Mesothelial cell of epicardium (in vitro differentiated cells): Measurements from ENCODE around the gene PSENEN. TPM values are rescaled to one million over a fixed set of nuclear protein-coding genes. Genes with fewer than 3 reads are reported as not detected.

ENCODE experiments used
- DNase-seq, 2 experiments: peaks; one replicate each; pipeline ENCODE4 v3.0.0; 2021; ENCODE audit warnings: low spot score in 2 of 2; ENCODE audit not compliant: unreplicated experiment in 2 of 2
- H3K27ac Mint-ChIP-seq: 2 replicates; pipeline ENCODE4 v1.8.0; 2021; ENCODE audit warnings: mixed read lengths
- H3K27me3 Mint-ChIP-seq: 2 replicates; pipeline ENCODE4 v1.8.0; 2021; ENCODE audit warnings: low read depth, mixed read lengths
- H3K36me3 Mint-ChIP-seq: 2 replicates; pipeline ENCODE4 v1.8.0; 2021; ENCODE audit warnings: mixed read lengths
- H3K4me1 Mint-ChIP-seq: 2 replicates; pipeline ENCODE4 v1.8.0; 2021; ENCODE audit warnings: mixed read lengths
- H3K4me3 Mint-ChIP-seq: 2 replicates; pipeline ENCODE4 v1.8.0; 2021; ENCODE audit warnings: mild to moderate bottlenecking, moderate library complexity, mixed read lengths
- H3K9me3 Mint-ChIP-seq: 2 replicates; pipeline ENCODE4 v1.8.0; 2021; ENCODE audit warnings: mixed read lengths
- CTCF ChIP-seq: fragments of 200-600 bp; sonication (generic); IDR thresholded peaks from one replicate; pipeline ENCODE4 v1.5.0; 2021; ENCODE audit warnings: antibody characterized with exemption; ENCODE audit not compliant: unreplicated experiment
- total RNA-seq: library from RNA; stranded (reverse); gene quantifications from 3 replicates; pipeline ENCODE4 v1.2.1, GENCODE V29; 2021

Gene PSENEN
- total RNA-seq, 1 donor from 2014 or later, result 45.2 TPM

- TF ChIP-seq CTCF, result no peak
- Mint-ChIP-seq H3K4me3 (no peak overlapping the region), H3K4me1 (peaks cover 16% of the 10 kb centered on the region), H3K36me3 (peaks cover 18% of the 10 kb centered on the region), H3K9me3 (no peaks in the 10 kb centered on the region), H3K27me3 (peaks cover 4% of the 10 kb centered on the region), H3K27ac (no peak overlapping the region)
- DNase-seq, result no peak
These were observed 35.3 kb downstream of the PSENEN start for GRCh38 chr19:35780717-35781116.

GRCh38 chr19:35781650-35782049 is 36.2 kb downstream of the PSENEN start:
- H3K9me3 Mint-ChIP-seq, result no peaks in the 10 kb centered on the region
- no peak for DNase-seq
- H3K4me3 Mint-ChIP-seq, result no peak overlapping the region
- H3K27me3 Mint-ChIP-seq, result peaks cover 4% of the 10 kb centered on the region
- H3K36me3 Mint-ChIP-seq, result peaks cover 18% of the 10 kb centered on the region
- H3K27ac Mint-ChIP-seq, result no peak overlapping the region
- TF ChIP-seq CTCF, result no peak
- peaks cover 9% of the 10 kb centered on the region for H3K4me1 Mint-ChIP-seq

GRCh38 chr19:35782589-35782988 is 37.1 kb downstream of the PSENEN start:
- TF ChIP-seq CTCF, result no peak
- H3K9me3 Mint-ChIP-seq, result no peaks in the 10 kb centered on the region
- H3K36me3 Mint-ChIP-seq, result peaks cover 18% of the 10 kb centered on the region
- no peak overlapping the region for H3K27ac Mint-ChIP-seq
- DNase-seq, result no peak
- peaks cover 4% of the 10 kb centered on the region for H3K27me3 Mint-ChIP-seq
- H3K4me1 Mint-ChIP-seq, result no peaks in the 10 kb centered on the region
- H3K4me3 Mint-ChIP-seq, result no peak overlapping the region

- H3K4me1 Mint-ChIP-seq, result no peaks in the 10 kb centered on the region
- peaks cover 18% of the 10 kb centered on the region for H3K36me3 Mint-ChIP-seq
- TF ChIP-seq CTCF, result no peak
- no peak for DNase-seq
- no peak overlapping the region for H3K4me3 Mint-ChIP-seq
- H3K27ac Mint-ChIP-seq, result no peak overlapping the region
- peaks cover 4% of the 10 kb centered on the region for H3K27me3 Mint-ChIP-seq
- H3K9me3 Mint-ChIP-seq, result no peaks in the 10 kb centered on the region
These were observed 38.3 kb downstream of the PSENEN start for GRCh38 chr19:35783469-35784434.

GRCh38 chr19:35784503-35785338 is 39.3 kb downstream of the PSENEN start:
- Mint-ChIP-seq H3K36me3 (peaks cover 18% of the 10 kb centered on the region), H3K4me1 (no peaks in the 10 kb centered on the region), H3K9me3 (no peaks in the 10 kb centered on the region), H3K4me3 (no peak overlapping the region), H3K27ac (no peak overlapping the region), H3K27me3 (peaks cover 4% of the 10 kb centered on the region)
- DNase-seq, result no peak
- TF ChIP-seq CTCF, result no peak
